GM12864 (cell line): ENCODE data around the gene NRGN.

ENCODE experiments used
- DNase-seq: peaks from one replicate; pipeline ENCODE4 v3.0.0-alpha.2; 2011; ENCODE audit warnings: low read depth
- H3K4me3 ChIP-seq: 2 replicates; pipeline ENCODE4 v1.5.1; 2011; ENCODE audit warnings: mild to moderate bottlenecking, low read depth, low read length, control low read depth
- TF ChIP-seq, protein P1 (sequence below): IDR thresholded peaks from 2 replicates; pipeline ENCODE4 v1.5.1; 2011; ENCODE audit warnings: low read depth, mild to moderate bottlenecking, moderate library complexity, low read length, control low read depth, inconsistent platforms; ENCODE audit errors: missing control alignments

Gene NRGN

DNA sequence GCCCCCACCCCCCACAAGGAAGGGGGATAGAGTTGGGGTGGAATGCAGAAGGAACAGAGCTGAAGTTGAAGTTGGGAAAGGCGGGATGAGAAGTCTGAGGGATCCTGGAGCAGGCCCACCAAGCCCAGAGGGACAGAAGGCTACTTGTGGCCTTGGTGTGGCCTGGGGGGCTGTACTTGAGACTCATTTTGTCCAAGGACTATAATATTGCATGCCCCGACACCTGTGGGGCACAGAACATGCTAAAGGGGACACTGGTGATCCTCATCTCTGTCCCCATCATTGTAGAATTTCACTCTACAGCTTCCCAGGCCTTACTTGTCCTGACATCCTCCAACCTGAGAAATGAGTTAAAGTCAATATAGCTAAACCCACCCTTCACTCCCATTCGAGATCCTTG, 21.1 kb downstream of the NRGN start:
- DNase-seq = no peak
- TF ChIP-seq, protein P1, sequence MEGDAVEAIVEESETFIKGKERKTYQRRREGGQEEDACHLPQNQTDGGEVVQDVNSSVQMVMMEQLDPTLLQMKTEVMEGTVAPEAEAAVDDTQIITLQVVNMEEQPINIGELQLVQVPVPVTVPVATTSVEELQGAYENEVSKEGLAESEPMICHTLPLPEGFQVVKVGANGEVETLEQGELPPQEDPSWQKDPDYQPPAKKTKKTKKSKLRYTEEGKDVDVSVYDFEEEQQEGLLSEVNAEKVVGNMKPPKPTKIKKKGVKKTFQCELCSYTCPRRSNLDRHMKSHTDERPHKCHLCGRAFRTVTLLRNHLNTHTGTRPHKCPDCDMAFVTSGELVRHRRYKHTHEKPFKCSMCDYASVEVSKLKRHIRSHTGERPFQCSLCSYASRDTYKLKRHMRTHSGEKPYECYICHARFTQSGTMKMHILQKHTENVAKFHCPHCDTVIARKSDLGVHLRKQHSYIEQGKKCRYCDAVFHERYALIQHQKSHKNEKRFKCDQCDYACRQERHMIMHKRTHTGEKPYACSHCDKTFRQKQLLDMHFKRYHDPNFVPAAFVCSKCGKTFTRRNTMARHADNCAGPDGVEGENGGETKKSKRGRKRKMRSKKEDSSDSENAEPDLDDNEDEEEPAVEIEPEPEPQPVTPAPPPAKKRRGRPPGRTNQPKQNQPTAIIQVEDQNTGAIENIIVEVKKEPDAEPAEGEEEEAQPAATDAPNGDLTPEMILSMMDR = no peak
- peak overlapping the region; percentile 70 for H3K4me3 ChIP-seq

GRCh38 chr11:124761301-124762104, 21.8 kb downstream of the NRGN start:
- TF ChIP-seq, protein P1 = peak; percentile 27
- no peak for DNase-seq
- peak overlapping the region; percentile 70 for H3K4me3 ChIP-seq

DNA sequence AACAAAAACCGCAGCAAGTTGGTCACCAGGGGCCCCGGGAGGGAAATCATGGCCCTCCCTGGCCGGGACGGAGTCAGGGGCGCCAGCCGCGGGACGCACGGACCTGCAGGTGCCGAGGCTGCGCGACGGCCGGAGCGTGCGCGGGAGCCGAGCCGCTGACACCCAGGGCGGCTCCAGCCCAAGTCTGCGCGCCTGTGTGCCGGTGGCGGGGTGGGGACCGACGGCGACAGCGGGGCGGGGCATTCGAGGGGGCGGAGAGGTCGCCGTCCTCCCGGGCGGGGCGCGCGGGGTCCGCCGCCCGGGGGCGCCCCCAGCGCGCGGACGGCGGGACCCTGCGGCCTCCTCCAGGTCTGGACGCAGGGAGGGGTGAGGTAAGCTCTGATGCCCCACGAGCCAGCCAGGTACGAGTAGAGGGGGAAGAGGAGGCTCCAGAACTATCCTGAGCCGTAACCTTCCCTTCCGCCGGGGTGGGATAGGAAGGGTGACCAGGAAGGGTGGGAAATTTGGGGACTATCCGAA, 22.4 kb downstream of the NRGN start, which contains the start of gene ESAM:
TSS of gene ESAM (minus strand) at position 186 of the 519 bp plus-strand sequence. CDS start at position 50, 136 bp downstream.
- no peak for DNase-seq
- TF ChIP-seq, protein P1 = peak; percentile 19
- H3K4me3 ChIP-seq = peak within 1 kb of the TSS; percentile 70

GRCh38 chr11:124762624-124763155, 22.9 kb downstream of the NRGN start:
- TF ChIP-seq, protein P1 = peak; percentile 0
- H3K4me3 ChIP-seq = peak overlapping the region; percentile 70

DNA sequence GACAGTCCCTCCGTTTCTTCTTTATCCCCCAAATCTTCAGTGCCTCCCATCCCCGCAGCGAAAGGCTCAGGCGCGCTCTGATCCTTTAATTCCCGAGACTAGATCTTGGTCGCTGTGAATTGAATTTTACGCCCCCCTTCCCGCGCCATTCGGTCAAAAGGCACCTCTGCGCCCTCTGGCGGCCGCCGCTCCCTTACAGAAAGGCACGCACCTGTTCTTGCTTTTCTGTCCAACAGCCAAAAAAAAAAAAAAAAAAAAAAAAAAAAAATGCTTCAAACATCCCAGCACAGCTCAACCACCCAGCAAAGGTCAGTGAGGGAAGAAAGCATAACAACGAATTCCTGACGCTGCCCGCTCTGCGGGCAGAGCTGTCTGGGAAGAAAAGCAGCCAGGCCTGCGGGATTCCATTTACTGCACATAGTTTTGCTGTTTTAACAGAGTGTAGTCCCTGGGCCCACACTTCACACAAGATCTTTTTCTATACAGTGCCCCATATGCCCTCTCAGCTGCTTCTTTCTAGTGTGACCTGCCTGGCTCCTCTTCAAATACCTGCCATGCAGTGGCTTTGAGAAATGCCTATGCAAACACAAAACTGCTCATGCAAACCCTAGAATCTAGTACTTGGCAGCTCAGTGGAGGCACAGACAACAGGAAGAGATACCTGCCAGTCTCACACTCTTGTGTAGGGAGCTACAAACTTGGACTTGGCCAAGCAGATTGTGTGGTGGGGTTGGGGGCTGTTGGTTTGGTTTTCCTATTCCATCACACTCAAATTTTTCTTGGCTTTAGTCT, 23.6 kb downstream of the NRGN start:
- DNase-seq = peak; percentile 38
- H3K4me3 ChIP-seq = peak overlapping the region; percentile 70
- TF ChIP-seq, protein P1 = peak; percentile 83

More at GRCh38 chr11:124762624-124763155, 22.9 kb downstream of the NRGN start:
- no peak for DNase-seq

DNA sequence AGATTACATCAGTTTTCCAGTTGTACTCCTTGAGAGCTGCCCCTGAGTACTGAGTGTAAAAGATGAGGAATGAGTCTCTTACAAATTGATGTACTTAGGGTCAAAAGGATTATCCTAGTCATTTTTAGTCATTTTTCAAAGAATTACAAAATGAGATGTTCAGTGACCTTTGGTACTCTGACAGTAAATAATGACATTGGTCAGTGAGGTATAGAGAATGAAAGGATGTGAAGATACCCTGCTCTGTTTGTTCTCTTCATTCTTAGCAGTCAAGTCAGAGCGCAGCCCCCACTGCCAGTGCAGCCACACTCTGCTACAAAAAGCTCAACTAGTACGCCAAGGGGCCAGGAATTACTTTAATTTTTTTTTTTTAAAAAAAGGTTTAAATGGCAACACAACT, 26.4 kb downstream of the NRGN start:
- TF ChIP-seq, protein P1 = no peak
- DNase-seq = no peak
- H3K4me3 ChIP-seq = no peak overlapping the region
